Left lobe of liver (tissue), 2 donors: ENCODE measurements around the gene MUC13. TPM values are rescaled to one million over a fixed set of nuclear protein-coding genes. Genes with fewer than 3 reads are reported as not detected.

Experiments used
- ATAC-seq: fragments of 200-7000 bp; cut with Tn5 transposase; one replicate; pipeline ENCODE4 v1.9.1; 2020; ENCODE audit warnings: mild to moderate bottlenecking, moderate library complexity
- DNase-seq: peaks from one replicate; pipeline ENCODE4 v3.0.0-alpha.2; 2020; ENCODE audit warnings: low spot score
- total RNA-seq: library from RNA; stranded (reverse); gene quantifications from one replicate; pipeline ENCODE4 v1.2.1, GENCODE V29; 2021
- donor health status: DM: no; HTN: no; CAD: no; lungs with moderate emphysema.
- donor health status: DM: no; HTN: yes; CAD: no.

MUC13 gene
- total RNA-seq, 1 donor from 2014 or later, result 0.50 TPM

DNA sequence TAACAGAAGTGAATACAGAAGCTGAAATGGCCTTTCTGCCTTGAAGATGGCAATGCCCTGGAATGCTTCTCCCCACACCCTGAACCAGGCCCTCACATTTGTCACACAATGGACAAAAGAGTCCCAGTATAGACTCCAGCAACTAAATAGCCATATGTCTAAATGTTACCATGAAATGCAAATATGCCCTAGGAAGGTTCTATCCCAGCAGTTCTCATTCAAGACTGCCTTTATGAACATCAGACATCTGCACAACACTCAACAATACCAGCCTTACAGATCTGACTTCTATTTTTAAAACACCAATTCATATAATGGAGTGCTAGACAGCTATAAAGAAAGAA is 55.2 kb downstream of the MUC13 start:
- ATAC-seq, result no peak
- no peak for DNase-seq

DNA sequence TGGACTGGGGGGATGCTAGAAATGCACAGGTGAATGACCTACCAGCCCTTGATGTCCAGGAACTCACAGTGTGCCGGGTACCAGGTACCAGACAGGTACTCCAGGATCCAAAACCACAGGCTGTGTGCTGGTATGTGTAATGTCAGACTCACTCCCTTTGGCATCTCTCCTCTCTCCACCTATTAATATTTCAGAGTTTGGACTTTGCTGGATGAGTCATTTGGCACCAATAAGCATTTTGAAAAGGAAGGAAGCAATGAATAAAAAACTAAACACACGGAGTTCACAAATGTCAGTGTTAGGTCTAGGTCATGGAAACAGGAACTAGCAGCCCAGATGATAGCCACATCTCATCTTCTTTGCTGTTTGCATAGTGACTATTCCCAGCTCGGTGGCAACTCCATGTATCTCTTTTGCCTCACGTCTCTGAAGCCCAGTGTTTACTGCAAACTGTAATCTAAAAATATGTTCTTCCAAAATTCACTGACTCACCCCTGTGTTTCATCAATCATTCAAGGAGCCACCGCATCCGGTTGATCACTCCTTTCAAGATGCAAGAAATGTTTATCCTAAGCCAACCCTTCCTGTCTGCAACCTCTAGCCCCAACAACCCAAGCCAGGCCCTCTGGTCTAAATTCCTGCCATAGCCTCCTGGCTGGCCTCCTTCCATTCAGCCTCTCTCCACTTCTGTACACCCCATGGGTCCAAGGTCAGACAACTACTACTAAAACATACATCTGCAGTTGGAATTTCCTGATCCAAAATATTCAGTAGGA is 55.8 kb downstream of the MUC13 start:
- DNase-seq (no peak), ATAC-seq (peak; percentile 86)

- DNase-seq, result no peak
- ATAC-seq, result no peak
Observed at GRCh38 chr3:124877674-124878073, 56.9 kb downstream of the MUC13 start.

GRCh38 chr3:124876401-124876878 is 58.1 kb downstream of the MUC13 start:
- ATAC-seq, result peak; percentile 17
- DNase-seq, result no peak

DNA sequence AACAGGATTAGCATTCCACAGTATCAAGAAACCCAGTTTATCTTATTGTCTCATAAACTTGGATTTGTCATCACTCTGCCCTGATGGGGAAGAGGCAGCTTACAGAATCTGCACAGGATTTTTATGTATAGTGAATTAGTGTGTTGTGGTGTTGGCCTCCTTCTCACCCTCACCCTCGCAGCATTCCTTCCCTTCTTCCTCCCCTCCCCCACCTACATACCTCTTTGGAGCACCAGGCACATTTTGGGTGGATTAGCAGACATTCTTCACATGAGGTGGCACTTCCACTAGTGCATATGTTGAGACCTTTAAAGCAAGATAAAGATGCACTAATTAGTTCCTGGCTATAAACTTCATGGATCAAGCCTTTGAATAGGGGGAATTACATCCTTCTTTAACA is 61.3 kb downstream of the MUC13 start:
- no peak for DNase-seq
- ATAC-seq, result no peak

DNA sequence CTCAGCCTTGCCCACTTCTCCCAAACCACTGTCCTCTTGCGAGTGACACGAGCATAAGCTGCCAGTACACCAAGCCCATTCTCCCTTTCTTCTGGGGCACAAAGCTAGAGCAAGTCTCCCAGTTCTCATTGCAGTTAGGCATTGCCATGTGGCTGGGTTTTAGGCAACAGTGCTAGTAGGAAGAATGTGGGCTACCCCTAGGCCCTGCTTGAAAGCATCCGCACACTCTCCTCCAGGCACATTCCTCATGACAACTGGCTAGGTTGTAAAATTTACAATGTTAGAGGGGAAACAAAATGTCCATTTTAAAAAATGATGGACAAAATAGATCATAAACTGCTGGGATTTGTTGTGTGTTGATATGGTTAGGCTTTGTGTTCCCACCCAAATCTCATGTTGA is 67.0 kb downstream of the MUC13 start:
- ATAC-seq, result no peak

DNA sequence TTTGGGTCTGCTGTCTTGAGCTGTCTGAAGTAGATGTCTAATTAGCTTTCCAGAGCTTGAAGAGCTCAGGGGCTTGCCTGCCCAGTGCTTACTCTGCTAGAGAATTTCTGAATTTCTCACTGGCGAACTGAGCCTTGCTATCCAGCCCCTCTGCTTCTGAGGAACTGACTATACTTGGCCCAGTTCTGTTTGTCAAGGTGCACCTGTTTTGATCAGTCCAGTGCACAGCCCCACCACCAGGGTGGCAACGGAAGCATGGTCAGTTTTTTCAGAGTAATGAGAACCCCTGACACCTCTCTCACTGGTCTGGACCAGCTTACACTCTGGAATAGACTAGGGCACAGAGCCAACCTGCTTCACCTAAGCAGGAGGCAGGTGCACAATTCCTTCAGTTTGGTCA is 72.5 kb downstream of the MUC13 start:
- DNase-seq, result peak; percentile 28
- no peak for ATAC-seq

More for the DNA sequence above, 67.0 kb downstream of the MUC13 start:
- no peak for DNase-seq

GRCh38 chr3:124861041-124861440 is 73.5 kb downstream of the MUC13 start:
- DNase-seq (peak; percentile 28), ATAC-seq (no peak)

DNA sequence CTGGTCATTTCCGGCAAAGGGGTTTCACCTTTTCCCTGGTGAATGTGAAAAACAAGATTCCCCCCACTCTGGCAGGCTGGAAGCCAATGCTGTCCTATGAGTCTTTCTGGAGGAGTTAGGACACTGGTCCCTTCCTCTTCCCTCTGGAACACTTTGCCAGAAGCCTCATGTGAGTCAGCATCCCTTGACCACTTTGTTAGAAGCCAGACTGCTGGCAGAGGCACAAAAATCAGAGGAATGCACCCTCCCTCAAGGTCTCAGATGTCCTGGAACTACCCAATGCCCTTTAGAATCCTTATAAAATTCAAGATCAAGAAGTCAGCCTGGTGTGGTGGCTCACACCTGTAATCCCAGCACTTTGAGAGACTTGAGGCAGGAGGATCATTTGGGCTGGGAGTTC is 74.0 kb downstream of the MUC13 start:
- DNase-seq (peak; percentile 44), ATAC-seq (peak; percentile 48)

GRCh38 chr3:124859025-124859424 is 75.5 kb downstream of the MUC13 start:
- peak; percentile 50 for ATAC-seq
- DNase-seq, result peak; percentile 40

DNA sequence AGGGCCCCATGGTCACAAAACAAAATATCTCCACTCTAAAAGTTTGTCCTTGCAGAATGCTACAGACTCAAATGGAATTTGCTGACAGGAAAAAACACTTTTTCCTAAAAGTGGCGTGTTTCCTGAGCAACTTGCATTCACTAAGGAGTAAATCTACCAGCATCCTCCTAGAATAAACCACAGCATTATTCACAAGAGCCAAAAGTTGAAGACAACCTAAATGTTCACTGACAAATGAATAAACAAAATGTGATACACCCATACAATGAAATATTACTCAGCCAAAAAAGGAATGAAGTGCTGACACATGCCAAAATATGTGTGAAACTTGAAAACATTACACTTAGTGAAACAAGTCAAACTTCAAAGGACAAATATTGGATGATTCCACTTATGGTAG is 76.3 kb downstream of the MUC13 start:
- no peak for ATAC-seq
- DNase-seq, result no peak

DNA sequence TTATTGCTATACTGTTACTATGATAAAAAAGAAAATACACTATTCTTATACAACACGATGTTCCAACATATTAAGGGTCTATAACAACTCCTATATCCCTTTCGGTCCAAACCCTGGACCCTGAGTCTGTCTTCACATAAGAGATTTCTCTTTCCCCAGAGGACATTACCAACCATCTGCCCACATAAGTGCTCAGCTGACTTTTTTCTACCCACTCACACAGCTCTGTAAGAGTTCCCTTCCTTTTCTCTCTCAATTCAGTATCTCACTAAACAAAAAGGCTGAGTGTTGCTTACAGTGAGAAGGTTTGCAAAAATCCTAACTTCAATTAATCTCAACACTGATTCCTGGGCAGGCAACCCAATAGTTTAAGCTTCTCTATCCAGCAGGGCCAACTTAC is 77.9 kb downstream of the MUC13 start:
- ATAC-seq (no peak), DNase-seq (no peak)

Other genes with a start within 250 kb of the MUC13 start
- 20.8 TPM for gene UMPS, start 204.3 kb downstream of the MUC13 start, total RNA-seq
- gene ITGB5, start 47.4 kb downstream of the MUC13 start, total RNA-seq, result 74.7 TPM
- 5.4 TPM for gene HEG1, start 121.2 kb upstream of the MUC13 start, total RNA-seq